Fibroblast of villous mesenchyme (primary cell): ENCODE results near the gene SH3GL1. TPM values are rescaled to one million over a fixed set of nuclear protein-coding genes. Genes with fewer than 3 reads are reported as not detected.
A peak's percentile ranks its signal among the peaks of the same experiment; 100 is the strongest.
"Not testable (repeated sequence)": the region's sequence is repeated elsewhere in the genome, so short reads cannot be mapped to it uniquely, and the experiment has no call there.

ENCODE experiments used
- DNase-seq: peaks from one replicate; pipeline ENCODE4 v3.0.0-alpha.2; 2010; ENCODE audit warnings: low read depth
- H3K4me3 ChIP-seq: 2 replicates; pipeline ENCODE4 v1.5.1; 2011; ENCODE audit warnings: low read depth, mild to moderate bottlenecking, low read length
- CTCF ChIP-seq: IDR thresholded peaks from 2 replicates; pipeline ENCODE4 v1.5.1; 2012; ENCODE audit warnings: low read depth, mild to moderate bottlenecking, low read length; ENCODE audit not compliant: insufficient read depth
- total RNA-seq: library from RNA; depleted of rRNA; stranded (reverse); fragments of >200 nt; gene quantifications from 2 replicates; pipeline ENCODE4 v1.2.3, GENCODE V29; 2012

Gene SH3GL1
- total RNA-seq, 1 donor, result 65.2 TPM

- DNase-seq, result no peak
- peak within 1 kb of the TSS; percentile 45 for H3K4me3 ChIP-seq
- no peak for TF ChIP-seq CTCF
These were observed 61.6 kb downstream of the SH3GL1 start, which contains the start of gene STAP2 for GRCh38 chr19:4338441-4339355. STAP2 (minus strand) TSS chr19:4338827; CDS start chr19:4338753, 74 bp downstream.

GRCh38 chr19:4337906-4338440 is 62.4 kb downstream of the SH3GL1 start:
- peak overlapping the region; percentile 45 for H3K4me3 ChIP-seq
- peak; percentile 12 for DNase-seq
- no peak for TF ChIP-seq CTCF

GRCh38 chr19:4334929-4335570 is 65.3 kb downstream of the SH3GL1 start:
- no peak overlapping the region for H3K4me3 ChIP-seq
- TF ChIP-seq CTCF, result no peak
- no peak for DNase-seq

GRCh38 chr19:4329858-4330257 is 70.5 kb downstream of the SH3GL1 start:
- DNase-seq, result no peak
- no peak overlapping the region for H3K4me3 ChIP-seq
- no peak for TF ChIP-seq CTCF

- not testable (repeated sequence) for DNase-seq
These were observed 71.2 kb downstream of the SH3GL1 start for GRCh38 chr19:4328991-4329681.

GRCh38 chr19:4328243-4328990 is 71.9 kb downstream of the SH3GL1 start:
- peak; percentile 96 for DNase-seq
- peak overlapping the region; percentile 61 for H3K4me3 ChIP-seq
- no peak for TF ChIP-seq CTCF

More at GRCh38 chr19:4328991-4329681, 71.2 kb downstream of the SH3GL1 start:
- H3K4me3 ChIP-seq, result peak overlapping the region; percentile 61
